Coronary artery (tissue), 2 donors: Measurements from ENCODE around the gene PDE6H.

Source experiments
- DNase-seq: peaks from one replicate; pipeline ENCODE4 v3.0.0-alpha.2; 2017; ENCODE audit warnings: low spot score
- H3K27ac ChIP-seq, 2 donors: fragments of 200-600 bp; sonication (generic); one replicate each; pipeline ENCODE4 v1.5.1; 2016 to 2019
- H3K4me3 ChIP-seq: fragments of 200-600 bp; sonication (generic); 2 replicates; pipeline ENCODE4 v1.5.1; 2016; ENCODE audit warnings: mild to moderate bottlenecking, moderate library complexity
- TF ChIP-seq, protein P1 (sequence below): fragments of 200-600 bp; sonication (generic); IDR thresholded peaks from one replicate; pipeline ENCODE4 v1.5.1; 2019; ENCODE audit warnings: antibody characterized with exemption

The PDE6H gene

DNA sequence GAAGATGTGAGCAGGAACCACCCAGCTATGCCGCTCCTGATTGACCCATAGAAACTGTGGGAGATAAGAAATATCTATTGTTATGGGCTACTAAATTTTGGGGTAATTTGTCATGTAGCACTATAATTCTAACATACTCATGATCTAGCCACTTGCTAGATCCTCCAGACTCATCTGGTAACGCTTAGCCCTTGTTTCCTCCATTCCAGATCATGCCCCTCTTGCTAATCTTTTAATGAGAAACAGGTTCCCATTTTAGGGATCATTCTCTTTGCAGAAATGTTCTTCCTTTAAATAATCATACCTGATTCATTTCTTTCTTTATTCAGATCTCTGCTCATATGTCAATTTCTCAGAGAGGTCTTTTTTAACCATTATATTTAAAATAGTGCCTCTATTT, 7.6 kb upstream of the PDE6H start:
- no peak for DNase-seq
- H3K4me3 ChIP-seq: no peak overlapping the region
- TF ChIP-seq, protein P1, sequence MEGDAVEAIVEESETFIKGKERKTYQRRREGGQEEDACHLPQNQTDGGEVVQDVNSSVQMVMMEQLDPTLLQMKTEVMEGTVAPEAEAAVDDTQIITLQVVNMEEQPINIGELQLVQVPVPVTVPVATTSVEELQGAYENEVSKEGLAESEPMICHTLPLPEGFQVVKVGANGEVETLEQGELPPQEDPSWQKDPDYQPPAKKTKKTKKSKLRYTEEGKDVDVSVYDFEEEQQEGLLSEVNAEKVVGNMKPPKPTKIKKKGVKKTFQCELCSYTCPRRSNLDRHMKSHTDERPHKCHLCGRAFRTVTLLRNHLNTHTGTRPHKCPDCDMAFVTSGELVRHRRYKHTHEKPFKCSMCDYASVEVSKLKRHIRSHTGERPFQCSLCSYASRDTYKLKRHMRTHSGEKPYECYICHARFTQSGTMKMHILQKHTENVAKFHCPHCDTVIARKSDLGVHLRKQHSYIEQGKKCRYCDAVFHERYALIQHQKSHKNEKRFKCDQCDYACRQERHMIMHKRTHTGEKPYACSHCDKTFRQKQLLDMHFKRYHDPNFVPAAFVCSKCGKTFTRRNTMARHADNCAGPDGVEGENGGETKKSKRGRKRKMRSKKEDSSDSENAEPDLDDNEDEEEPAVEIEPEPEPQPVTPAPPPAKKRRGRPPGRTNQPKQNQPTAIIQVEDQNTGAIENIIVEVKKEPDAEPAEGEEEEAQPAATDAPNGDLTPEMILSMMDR: no peak
- H3K27ac ChIP-seq: no peak overlapping the region

DNA sequence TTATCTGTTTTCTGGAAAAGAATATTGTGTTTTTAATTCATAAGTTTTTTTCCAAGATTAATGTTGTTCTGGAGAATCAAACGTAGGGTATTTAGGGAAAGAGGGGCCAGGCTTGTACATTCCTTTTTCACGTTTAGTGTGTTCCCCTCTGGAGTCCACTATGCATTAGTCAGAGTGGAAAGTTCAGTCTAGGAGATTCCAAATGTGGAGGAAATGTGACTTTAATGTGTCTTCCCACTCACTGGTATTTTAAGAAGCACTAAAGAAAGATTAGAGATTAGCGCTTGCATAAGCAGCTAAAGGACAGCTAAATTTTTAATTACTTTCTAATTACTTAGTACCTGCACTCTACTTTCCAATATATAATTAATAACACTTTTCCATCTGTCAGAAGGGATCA, 4.4 kb upstream of the PDE6H start:
- no peak overlapping the region for H3K27ac ChIP-seq
- no peak for DNase-seq
- TF ChIP-seq, protein P1: no peak
- H3K4me3 ChIP-seq: no peak overlapping the region

DNA sequence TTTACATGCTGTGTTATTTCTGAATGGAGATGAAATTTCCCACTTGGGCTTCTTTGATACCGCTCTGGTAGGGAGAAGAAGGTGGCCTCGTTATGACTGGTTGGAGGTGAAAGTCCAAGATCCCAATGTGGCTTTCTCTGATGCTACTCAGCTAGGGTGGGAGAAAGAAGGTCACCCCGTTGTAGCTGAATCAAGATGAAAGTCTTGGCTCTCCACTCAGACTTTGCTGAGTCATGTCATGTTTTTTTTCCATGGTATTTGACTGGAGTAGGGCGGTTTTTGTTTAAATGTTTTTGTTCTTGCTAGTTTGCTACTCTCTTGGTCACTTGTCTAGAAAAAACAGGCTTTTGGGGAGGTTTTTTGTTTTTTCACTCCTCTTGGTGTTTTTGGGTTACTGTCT, 2.4 kb upstream of the PDE6H start:
- TF ChIP-seq, protein P1: no peak
- DNase-seq: no peak
- Histone ChIP-seq H3K4me3 (no peak overlapping the region), H3K27ac (no peak overlapping the region)

DNA sequence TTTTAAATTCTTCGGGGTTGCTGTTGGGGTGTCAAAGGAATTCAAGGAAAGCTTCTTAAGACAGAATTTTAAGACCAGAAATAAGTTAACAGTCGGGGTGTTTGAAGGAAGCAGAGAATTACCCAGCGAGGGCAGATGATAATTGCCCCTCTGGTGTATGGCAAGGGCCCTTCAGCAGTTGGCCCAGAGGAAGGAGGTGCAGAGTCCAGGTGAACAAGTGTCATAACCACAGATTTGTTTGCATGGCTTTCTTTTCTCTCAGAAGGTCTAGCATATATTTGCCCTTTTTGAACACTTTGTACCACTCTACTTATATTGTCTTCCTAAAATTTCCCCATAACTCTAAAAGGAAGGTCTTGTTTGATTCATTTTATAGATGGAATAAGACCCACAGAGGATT, 1.8 kb downstream of the PDE6H start:
- Histone ChIP-seq H3K27ac (no peak overlapping the region), H3K4me3 (no peak overlapping the region)
- no peak for DNase-seq
- TF ChIP-seq, protein P1: no peak

DNA sequence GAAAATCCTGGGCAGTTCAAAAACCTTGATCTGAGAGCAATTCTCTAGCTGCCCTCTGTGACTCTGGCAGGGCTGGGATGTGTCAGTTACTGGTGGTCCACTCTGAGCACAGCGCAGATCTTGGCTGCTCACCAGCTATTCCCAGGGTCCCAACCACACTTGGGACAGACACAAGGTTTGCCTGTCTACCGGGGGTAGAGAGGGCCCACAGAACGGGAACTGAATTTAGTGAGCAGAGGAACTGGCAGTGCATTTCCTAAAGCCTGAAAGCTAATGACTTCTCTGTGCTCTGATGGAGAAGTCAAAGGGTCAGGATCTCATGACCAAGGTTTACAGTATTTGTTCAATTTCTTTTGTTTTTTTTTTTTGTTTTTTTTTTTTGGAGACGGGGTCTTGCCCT, 2.6 kb downstream of the PDE6H start:
- no peak for DNase-seq
- H3K27ac ChIP-seq: no peak overlapping the region
- TF ChIP-seq, protein P1: no peak
- no peak overlapping the region for H3K4me3 ChIP-seq

DNA sequence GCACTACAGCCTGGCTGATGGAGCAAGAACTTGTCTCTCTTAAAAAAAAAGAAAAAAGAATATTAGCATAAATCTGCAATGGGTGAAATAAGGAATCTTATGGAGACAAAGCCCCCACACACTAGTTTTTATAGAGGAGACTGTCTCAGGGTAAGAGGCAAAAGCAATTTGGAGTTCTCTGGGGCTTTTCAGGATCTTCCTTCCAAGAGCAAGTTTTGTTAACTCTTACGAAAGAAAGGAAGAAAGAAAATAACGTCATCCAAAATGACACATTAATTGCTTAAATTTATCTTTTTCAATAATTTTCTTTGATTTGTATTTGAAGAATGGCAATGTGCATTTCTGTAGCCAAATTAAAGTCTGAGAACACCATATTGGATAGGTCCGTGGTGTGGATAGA, 3.8 kb downstream of the PDE6H start:
- no peak for DNase-seq
- no peak overlapping the region for H3K27ac ChIP-seq
- TF ChIP-seq, protein P1: no peak
- H3K4me3 ChIP-seq: no peak overlapping the region

DNA sequence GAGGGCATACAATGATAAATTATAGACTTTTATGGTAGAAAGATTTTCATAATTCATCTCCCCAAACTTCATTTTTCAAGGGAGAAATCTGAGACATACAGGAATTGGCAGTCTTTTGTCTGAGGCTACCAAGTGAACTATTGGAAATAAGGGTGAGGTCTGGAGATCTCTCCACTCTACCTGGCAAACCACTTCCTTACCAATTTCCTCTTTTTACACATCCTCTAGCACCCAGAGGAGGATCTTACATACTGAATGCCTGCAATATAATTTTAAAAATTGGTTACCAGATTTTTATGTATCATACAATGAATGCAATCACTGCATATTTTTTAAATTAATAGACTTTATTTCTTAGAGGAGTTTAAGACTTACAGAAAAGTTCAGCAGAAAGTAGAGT, 6.6 kb downstream of the PDE6H start:
- Histone ChIP-seq H3K4me3 (no peak overlapping the region), H3K27ac (no peak overlapping the region)
- TF ChIP-seq, protein P1: no peak
- DNase-seq: no peak
